ENCODE data around the gene COL8A2.
A peak's percentile ranks its signal among the peaks of the same experiment; 100 is the strongest.

COL8A2 gene

DNA sequence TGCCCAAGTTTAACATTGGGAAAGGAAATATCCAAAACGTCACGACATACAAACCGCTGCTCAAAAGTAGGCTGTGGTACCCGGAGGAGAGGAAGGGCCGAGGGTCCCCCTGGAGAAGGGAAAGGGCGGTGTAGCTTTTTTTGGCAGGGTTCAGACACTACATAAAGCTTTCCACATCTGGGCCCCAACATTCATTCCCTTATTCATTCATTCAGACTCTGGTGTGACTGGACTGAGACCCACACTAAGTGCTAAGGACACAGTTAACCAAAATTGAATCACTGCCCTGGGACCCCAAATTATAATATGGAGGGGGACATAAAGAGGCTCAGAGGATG lies 10.3 kb upstream of the COL8A2 start:
- H3K27me3 ChIP-seq (ENCODE audit: insufficient read depth, poor library complexity, severe bottlenecking) = no peaks in the 10 kb centered on the region
- TF ChIP-seq, protein P1, sequence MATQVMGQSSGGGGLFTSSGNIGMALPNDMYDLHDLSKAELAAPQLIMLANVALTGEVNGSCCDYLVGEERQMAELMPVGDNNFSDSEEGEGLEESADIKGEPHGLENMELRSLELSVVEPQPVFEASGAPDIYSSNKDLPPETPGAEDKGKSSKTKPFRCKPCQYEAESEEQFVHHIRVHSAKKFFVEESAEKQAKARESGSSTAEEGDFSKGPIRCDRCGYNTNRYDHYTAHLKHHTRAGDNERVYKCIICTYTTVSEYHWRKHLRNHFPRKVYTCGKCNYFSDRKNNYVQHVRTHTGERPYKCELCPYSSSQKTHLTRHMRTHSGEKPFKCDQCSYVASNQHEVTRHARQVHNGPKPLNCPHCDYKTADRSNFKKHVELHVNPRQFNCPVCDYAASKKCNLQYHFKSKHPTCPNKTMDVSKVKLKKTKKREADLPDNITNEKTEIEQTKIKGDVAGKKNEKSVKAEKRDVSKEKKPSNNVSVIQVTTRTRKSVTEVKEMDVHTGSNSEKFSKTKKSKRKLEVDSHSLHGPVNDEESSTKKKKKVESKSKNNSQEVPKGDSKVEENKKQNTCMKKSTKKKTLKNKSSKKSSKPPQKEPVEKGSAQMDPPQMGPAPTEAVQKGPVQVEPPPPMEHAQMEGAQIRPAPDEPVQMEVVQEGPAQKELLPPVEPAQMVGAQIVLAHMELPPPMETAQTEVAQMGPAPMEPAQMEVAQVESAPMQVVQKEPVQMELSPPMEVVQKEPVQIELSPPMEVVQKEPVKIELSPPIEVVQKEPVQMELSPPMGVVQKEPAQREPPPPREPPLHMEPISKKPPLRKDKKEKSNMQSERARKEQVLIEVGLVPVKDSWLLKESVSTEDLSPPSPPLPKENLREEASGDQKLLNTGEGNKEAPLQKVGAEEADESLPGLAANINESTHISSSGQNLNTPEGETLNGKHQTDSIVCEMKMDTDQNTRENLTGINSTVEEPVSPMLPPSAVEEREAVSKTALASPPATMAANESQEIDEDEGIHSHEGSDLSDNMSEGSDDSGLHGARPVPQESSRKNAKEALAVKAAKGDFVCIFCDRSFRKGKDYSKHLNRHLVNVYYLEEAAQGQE (IDR thresholded peaks at IDR 0.05; ENCODE audit: insufficient replicate concordance, low read depth) = no peak
- TF ChIP-seq, protein P2, sequence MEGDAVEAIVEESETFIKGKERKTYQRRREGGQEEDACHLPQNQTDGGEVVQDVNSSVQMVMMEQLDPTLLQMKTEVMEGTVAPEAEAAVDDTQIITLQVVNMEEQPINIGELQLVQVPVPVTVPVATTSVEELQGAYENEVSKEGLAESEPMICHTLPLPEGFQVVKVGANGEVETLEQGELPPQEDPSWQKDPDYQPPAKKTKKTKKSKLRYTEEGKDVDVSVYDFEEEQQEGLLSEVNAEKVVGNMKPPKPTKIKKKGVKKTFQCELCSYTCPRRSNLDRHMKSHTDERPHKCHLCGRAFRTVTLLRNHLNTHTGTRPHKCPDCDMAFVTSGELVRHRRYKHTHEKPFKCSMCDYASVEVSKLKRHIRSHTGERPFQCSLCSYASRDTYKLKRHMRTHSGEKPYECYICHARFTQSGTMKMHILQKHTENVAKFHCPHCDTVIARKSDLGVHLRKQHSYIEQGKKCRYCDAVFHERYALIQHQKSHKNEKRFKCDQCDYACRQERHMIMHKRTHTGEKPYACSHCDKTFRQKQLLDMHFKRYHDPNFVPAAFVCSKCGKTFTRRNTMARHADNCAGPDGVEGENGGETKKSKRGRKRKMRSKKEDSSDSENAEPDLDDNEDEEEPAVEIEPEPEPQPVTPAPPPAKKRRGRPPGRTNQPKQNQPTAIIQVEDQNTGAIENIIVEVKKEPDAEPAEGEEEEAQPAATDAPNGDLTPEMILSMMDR (IDR thresholded peaks at IDR 0.05; ENCODE audit: insufficient read depth, low read length) = no peak
- no peak for TF ChIP-seq SPI1 (IDR thresholded peaks at IDR 0.05; ENCODE audit: borderline replicate concordance, low read depth)
- no peak for TF ChIP-seq POLR2AphosphoS5 (IDR thresholded peaks at IDR 0.05; ENCODE audit: low read depth)
- no peak for TF ChIP-seq GABPA (IDR thresholded peaks at IDR 0.05; ENCODE audit: low read depth)
- no peak overlapping the region for H3K27ac ChIP-seq (replicated peaks)
- no peak for DNase-seq (ENCODE audit: low read depth in 1 of 2, low spot score in 1 of 2)
- no peak overlapping the region for H3K4me3 ChIP-seq (replicated peaks; ENCODE audit: insufficient read depth, low read length)

DNA sequence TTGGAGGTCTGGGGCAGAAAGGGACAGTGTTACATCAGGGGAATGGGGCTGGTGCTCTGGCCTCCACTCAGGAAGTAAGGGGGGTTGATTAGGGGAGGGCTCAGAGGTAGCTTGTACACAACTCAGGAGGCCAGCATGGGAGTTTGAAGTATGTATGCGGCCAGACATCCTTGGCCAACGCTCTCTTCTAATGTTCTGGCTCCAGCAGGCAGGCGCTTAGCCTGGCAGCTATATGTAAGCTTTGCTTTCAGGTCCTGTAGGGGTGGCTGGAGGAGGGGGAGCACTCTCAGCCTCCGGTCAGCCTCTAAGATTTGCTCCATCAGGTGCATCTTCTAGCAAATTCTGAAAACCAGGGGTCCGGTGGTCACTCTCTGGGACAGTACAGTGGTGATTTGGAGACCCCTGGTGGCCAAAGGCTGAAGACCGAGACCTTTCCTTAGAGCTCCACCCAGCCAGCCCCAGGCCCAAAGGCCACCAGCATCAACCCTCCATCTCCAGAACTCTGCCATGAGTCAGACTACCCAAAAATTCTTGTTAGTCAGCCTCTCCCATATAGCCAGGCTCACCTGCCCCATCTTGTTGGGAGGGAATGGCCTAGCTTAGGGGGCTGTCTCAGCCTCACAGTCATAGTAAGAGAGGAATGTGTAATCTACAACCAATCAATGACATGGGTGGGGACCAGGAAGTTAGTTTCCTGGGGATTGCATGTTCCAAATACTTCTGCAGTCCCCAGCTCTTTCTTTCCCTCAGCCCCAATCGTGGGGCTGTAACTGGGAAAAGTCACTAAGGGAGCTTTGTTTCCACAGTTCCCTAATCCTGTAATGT lies 9.7 kb upstream of the COL8A2 start:
- DNase-seq (ENCODE audit: low read depth in 1 of 2, low spot score in 1 of 2) = peak in 1 of 2 experiments; percentile 31
- no peak overlapping the region for H3K4me3 ChIP-seq (replicated peaks; ENCODE audit: insufficient read depth, low read length)
- TF ChIP-seq, protein P1 (IDR thresholded peaks at IDR 0.05; ENCODE audit: insufficient replicate concordance, low read depth) = no peak
- TF ChIP-seq GABPA (IDR thresholded peaks at IDR 0.05; ENCODE audit: low read depth) (no peak), SPI1 (IDR thresholded peaks at IDR 0.05; ENCODE audit: borderline replicate concordance, low read depth) (no peak), POLR2AphosphoS5 (IDR thresholded peaks at IDR 0.05; ENCODE audit: low read depth) (no peak)
- TF ChIP-seq, protein P2 (IDR thresholded peaks at IDR 0.05; ENCODE audit: insufficient read depth, low read length) = peak; percentile 65
- H3K27ac ChIP-seq (replicated peaks) = 0 out of 2 replicates have a peak overlapping the region, but pooled peaks have one; percentile 13
- H3K27me3 ChIP-seq (ENCODE audit: insufficient read depth, poor library complexity, severe bottlenecking) = no peaks in the 10 kb centered on the region

DNA sequence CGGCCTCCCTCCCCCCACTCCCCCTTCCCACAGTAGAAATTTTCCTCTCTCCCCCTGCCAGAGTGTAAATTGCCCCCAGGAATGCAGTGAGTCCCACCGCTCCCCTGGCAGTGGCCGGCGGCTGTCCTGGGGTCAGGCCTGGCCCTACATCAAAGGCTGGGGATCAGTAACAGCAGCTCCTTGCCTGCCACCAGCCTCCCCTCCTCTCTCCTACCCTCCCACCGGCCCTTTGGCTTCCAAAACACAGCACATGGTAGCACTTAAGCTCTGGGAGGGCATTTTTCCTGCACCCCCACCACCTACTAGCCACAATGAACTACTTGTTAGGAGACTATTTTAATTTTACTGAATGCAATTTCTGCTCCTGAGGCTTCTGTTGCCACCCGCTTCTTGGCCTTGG lies 9.0 kb upstream of the COL8A2 start:
- no peak for DNase-seq (ENCODE audit: low read depth in 1 of 2, low spot score in 1 of 2)
- Histone ChIP-seq H3K27ac (replicated peaks) (0 out of 2 replicates have a peak overlapping the region, but pooled peaks have one; percentile 13), H3K27me3 (ENCODE audit: insufficient read depth, poor library complexity, severe bottlenecking) (no peaks in the 10 kb centered on the region), H3K4me3 (replicated peaks; ENCODE audit: insufficient read depth, low read length) (no peak overlapping the region)
- TF ChIP-seq, protein P2 (IDR thresholded peaks at IDR 0.05; ENCODE audit: insufficient read depth, low read length) = no peak
- TF ChIP-seq GABPA (IDR thresholded peaks at IDR 0.05; ENCODE audit: low read depth) = no peak
- TF ChIP-seq, protein P1 (IDR thresholded peaks at IDR 0.05; ENCODE audit: insufficient replicate concordance, low read depth) = no peak
